PC-3 (cell line): ENCODE results near the gene LMO1.

Experiments
- CTCF ChIP-seq: fragments of 300-600 bp; sonication (generic); conservative IDR thresholded peaks from 2 replicates; pipeline ENCODE4 v1.5.1; 2017; ENCODE audit warnings: antibody characterized with exemption, low read depth, mild to moderate bottlenecking, low read length
- EZH2 ChIP-seq: fragments of 300-600 bp; sonication (generic); IDR thresholded peaks from one replicate; pipeline ENCODE4 v1.6.1; 2017; ENCODE audit warnings: antibody characterized with exemption, mild to moderate bottlenecking, low read length; ENCODE audit not compliant: unreplicated experiment
- EZH2phosphoT487 ChIP-seq: fragments of 300-600 bp; sonication (generic); IDR thresholded peaks from 2 replicates; pipeline ENCODE4 v1.6.1; 2018; ENCODE audit warnings: mild to moderate bottlenecking, antibody characterized with exemption, low read length, borderline replicate concordance

DNA sequence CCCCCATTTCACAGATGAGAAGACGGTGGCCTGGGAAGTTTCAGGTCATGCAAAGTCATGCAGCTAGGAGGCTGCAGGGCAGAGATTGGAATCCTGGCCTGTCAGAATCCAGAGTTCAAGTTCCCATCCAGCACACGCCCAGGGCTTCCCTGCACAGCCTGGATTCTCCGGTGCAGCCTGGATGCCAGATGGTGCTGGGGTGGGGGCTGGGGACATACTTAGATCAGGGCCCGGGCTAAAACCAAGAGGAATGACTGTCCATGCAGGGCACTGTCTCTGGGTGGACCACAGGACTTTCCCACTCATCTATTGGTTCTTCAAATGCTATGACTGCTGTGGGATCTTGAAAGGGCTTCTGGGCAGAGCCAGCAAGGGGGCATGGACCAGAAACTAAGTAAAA is 24.6 kb downstream of the LMO1 start:
- no peak for TF ChIP-seq CTCF
- TF ChIP-seq EZH2: no peak
- no peak for TF ChIP-seq EZH2phosphoT487
